GM19043 (cell line): ENCODE data around the gene QPRT.
"Not testable (repeated sequence)": the region's sequence is repeated elsewhere in the genome, so short reads cannot be mapped to it uniquely, and the experiment has no call there.

ENCODE experiments used
- ATAC-seq: cut with Tn5 transposase; IDR thresholded peaks from one replicate; pipeline ENCODE4 v1.9.1; 2021; ENCODE audit warnings: low read depth; ENCODE audit not compliant: unreplicated experiment

QPRT gene

GRCh38 chr16:29678691-29679267, at the start of gene QPRT:
QPRT (plus strand) TSS chr16:29679180; CDS start chr16:29679198, 18 bp downstream.
- ATAC-seq: no peak

DNA sequence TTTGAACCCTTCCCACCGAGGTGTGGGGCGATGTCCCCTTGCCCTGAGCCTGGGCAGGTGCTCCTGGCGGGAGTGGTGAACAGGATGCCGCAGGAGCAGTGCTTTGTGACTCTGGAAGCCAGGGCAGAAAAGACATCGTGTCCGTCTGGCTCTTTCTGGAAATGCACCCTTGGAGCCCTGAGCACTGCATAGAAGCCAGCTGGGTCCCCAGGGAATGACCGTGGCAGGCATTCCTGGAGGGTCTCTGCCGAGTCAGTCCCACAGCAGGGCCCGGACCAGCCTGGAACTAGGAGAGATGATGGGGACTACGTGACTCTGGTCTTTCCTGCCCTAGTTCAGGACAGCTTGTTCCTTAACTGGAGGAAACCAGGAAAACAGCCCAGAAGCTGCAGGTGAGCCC, 49.7 kb upstream of the QPRT start:
- ATAC-seq: not testable (repeated sequence)

DNA sequence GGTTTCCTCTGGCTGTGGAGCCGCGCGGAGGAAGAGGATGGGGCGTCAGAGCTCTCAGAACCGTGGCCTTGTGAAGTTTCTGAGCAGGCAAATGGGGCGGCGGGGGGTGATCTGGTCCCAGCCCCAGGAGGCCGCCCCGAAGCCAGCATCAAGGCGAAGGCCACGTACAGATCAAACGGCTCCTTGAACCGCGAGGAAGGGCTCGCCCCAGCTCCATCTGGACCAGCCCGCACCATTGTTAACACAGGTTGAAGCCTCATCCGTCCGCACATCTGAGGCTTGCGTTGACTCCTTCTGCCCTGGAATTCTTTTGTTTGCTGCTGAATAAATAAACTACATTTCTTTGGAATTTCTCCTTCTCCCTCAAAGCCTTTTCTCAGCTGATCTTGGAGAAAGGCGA, 47.3 kb upstream of the QPRT start:
- not testable (repeated sequence) for ATAC-seq

- not testable (repeated sequence) for ATAC-seq
These were observed 43.1 kb upstream of the QPRT start for GRCh38 chr16:29635902-29636301.

DNA sequence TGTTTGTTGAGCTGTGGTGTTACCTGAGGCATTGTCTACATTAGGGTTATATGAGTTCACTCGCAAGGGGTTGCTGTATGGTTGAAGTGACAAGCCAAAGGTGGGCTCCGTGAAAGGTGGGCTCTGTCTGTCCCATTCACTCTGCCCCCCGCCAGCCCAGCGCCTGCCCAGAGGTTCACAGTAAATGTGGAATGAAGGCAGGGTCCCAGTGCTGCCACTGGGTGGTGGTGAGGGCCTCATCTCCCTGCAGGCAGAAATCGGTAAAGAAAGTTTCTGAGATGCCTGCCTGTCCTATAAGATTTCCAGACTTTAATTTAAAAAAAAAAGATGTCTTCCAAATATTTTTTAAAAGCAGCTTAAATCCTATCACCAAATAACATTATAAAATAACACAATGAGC, 42.6 kb upstream of the QPRT start:
- not testable (repeated sequence) for ATAC-seq

- not testable (repeated sequence) for ATAC-seq
These were observed 40.2 kb upstream of the QPRT start for GRCh38 chr16:29638751-29639150.

DNA sequence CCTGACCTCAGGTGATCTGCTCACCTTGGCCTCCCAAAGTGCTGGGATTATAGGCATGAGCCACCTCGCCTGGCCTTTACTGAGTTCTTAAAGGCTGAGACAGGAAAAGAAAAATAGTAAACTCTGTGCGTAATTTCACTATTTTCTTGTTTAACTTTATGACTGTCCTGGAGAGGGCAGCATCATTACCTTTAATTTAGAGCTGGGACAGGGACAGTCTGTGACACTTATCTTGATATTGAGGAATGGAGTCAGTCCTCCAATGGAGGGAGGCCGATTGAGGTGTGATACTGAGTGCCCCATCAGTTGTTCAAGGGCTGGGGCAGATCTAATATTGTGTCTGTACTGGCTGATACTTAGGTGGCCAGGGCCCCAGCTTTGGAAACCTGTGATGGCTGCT, 37.4 kb upstream of the QPRT start:
- ATAC-seq: no peak

DNA sequence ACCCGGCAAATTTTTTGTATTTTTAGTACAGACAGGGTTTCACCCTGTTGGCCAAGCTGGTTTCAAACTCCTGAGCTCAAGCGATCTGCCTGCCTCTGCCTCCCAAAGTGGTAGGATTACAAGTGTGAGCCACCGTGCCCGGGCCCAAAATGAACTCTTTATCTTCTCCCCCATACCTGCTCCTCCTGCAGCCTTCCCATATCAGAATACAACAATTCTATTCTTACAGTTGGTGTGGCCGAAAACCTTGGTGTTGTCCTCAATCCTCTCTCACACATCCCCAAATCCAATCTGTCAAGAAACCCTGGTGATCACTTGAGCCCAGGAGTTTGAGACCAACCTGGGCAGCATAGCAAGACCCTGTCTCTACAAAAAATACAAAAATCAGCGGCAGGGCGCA, 35.4 kb upstream of the QPRT start:
- no peak for ATAC-seq

- ATAC-seq: peak; percentile 56
These were observed 34.6 kb upstream of the QPRT start for GRCh38 chr16:29644338-29644857.

DNA sequence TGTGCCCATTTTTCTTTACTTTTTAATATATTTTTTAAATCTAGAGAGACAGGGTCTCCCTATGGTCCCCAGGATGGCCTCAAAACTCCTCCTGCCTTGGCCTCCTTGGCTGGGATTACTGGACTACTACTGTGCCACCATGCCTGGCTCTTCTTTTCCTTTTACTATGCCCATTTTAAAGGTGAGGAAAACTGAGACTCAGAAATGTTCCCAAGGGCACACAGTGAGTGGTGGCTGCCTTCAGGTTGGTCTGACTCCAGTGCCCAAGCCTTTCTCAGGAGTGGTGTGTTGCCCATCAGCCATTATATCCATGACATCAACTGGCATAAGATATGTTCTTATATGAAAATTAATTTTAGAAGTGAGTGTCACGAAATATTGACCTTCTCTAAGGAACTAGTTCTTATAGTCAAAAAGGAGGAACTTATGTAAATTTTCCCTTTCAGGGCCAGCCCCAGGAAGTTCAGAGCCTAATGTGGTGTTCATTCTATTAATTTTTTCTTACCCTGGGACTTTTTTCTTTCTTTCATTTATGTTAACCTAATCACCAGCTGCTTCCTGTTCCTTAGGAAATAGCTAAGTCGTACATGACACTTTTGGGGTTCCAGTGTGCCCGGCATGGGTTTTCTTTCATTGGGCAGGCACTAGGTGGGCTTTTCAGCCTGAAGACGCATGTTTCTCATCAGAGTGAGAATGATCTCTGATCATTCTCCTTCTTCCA, 33.8 kb upstream of the QPRT start:
- ATAC-seq: no peak

DNA sequence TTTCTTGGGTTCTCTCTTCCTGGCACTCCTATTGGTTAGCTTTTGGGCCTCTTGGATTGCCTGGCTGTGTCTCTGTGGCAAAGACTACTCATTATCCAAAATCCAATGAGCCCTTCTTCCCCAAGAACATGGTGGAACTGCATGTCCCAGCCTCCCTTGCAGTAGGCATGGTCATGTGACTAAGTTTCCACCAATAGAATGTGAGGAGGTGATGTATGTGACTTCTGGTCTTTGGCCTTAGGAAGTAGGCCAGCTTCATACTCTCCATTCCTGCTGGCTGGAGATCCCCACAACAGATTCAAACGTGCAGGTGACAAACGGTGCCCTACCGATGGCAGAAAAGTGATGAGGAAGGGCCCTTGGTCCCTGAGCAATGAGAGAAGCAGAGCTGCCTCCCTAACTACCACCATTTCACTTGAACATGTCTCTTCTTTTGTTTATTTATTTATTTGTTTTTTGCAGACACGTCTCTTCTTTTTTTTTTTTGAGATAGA, 33.2 kb upstream of the QPRT start:
- ATAC-seq: no peak

GRCh38 chr16:29646947-29647346, 32.0 kb upstream of the QPRT start:
- ATAC-seq: no peak

DNA sequence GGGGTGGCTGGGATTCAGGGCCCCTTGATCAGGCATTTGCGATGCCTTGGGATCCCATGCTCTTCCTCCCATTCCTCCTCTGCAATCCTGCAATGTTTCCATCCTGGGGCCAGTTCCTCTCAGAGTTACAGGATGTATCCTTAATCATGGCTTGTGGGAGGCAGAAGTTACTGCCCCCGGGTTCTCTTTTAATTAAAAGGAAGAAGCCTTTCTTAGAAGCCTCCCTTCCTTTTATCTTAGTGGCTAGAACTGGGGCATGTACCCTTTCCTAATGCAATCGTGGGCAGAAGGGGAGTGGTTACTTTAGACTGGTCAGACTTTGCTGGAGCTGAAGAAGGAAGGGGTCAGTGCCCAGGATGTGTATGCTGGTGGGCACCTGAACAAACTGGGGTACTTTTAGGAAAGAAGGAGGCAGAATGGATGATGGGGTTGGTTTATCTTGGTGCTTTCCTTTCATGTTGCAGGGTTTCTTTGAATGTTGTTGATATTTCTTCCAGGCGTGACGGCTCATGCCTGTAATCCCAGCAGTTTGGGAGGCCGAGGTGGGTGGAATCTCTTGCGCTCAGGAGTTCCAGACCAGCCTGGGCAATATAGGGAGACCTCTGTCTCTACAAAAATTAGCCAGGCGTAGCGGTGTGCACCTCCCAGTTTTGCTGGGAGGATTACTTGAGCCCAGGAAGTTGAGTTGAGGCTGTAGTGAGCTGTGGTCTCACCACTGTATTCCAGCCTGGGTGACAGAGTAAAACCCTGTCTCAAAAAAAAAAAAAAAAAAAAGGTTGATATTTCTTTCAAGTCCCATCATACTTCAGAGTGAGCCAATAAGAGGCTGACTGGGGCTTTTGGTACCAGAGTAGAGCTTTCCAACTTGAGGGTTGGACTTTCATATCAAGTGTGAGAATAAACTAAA, 29.1 kb upstream of the QPRT start:
- no peak for ATAC-seq

GRCh38 chr16:29650771-29651170, 28.2 kb upstream of the QPRT start:
- no peak for ATAC-seq

- ATAC-seq: no peak
These were observed 27.1 kb upstream of the QPRT start for GRCh38 chr16:29651774-29652349.

DNA sequence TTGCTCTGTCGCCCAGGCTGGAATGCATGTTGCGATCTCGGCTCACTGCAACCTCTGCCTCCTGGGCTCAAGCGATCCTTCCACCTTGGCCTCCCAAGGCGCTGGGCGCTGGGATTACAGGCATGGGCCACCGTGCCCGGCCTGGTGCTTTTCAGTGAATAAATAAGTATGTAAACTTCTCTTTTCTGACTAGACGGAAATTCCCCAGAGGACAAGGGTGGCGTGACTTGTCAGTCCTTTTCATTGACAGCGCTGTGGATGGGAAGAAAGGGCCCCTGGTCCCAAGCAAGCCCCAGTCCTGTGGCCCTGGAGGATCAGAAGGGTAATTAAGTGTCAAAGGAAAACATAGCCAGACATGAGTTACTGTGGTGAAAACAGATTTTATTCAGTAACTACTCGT, 25.5 kb upstream of the QPRT start:
- no peak for ATAC-seq

DNA sequence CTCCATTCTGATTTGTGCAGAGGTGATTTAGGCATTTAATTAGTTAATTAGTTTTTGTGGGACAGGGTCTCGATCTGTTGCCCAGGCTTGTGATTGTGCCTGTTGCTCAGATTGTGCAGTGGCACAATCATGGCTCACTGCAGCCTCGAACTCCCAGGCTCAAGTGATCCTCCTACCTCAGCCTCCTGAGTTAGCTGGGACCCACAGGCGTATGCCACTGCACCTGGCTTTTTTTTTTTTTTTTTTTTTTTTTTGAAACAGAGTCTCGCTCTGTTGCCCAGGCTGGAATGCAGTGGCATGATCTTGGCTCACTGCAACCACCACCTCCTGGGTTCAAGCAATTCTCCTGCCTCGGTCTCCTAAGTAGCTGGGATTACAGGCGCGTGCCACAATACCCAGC, 25.1 kb upstream of the QPRT start:
- ATAC-seq: not testable (repeated sequence)

DNA sequence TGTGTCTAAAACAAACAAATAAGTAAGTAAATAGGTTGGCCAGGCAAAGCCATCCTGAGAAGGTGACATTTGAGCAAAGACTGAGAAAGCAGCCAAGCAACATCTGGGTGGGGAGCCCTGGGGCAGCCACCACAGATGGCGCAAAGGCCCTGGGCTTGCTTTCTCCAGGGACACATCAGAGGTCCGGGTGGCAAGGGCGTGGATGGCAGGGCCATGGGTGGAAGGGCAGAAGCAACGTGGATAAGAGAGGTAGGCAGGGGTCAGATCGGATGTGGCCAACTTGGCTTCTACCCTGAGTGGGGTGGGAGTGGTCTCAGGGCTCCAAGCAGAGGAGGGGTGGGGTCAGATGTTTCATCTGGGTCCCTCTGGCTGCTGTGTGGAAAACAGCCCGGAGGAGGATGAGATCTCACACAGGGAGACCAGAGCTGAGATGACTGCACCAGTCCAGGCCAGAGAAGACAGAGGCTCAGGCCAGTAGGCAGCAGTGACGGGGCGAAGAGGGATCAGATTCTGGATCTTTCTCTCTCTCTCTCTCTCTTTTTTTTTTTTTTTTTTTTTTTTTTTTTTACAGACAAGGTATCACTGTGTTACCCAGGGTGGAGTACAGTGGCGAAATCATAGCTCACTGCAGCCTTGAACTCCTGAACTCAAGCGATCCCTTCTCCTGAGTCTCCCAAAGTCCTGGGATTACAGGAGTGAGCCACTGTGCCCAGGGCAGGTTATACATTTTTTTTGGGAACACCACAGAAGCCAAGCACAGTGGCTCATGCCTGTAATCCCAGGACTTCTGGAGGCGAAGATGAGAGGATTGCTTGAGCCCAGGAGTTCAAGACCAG, 22.1 kb upstream of the QPRT start:
- no peak for ATAC-seq

DNA sequence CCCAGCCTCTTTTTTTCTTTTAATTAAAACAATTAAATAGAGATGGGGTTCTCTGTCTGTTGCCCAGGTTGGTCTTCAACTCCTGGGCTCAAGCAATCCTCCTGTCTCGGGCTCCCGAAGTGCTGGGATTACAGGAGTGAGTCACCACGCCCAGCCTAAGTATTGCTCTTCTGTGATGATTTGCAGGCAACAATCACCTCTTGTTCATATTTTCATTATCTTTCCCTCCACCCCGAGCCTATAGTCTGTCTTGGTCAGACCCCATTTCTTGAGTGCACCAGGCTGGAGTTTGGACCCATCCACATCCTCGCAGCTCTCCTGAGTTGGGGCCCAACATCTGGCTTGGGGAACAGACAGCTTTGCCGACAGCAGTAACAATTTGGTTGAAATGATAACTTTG, 20.3 kb upstream of the QPRT start:
- no peak for ATAC-seq
